SK-N-SH treated with all-trans-retinoic acid at 6 μM for 48 hours (cell line): ENCODE results near the gene CHD1L.
"Not testable (repeated sequence)": the region's sequence is repeated elsewhere in the genome, so short reads cannot be mapped to it uniquely, and the experiment has no call there.

ENCODE experiments used
- ARNTL ChIP-seq: fragments of 450-650 bp; formaldehyde crosslinking; IDR thresholded peaks from 2 replicates; pipeline ENCODE4 v1.5.0; 2020; ENCODE audit warnings: low read depth, mild to moderate bottlenecking, moderate library complexity, borderline replicate concordance
- BACH2 ChIP-seq: fragments of 250-450 bp; sonication (Bioruptor Pico); IDR thresholded peaks from 2 replicates; pipeline ENCODE4 v1.9.0; 2021; ENCODE audit warnings: mild to moderate bottlenecking, borderline replicate concordance
- CSDC2 ChIP-seq: fragments of 250-450 bp; sonication (Bioruptor Pico); IDR thresholded peaks from 2 replicates; pipeline ENCODE4 v1.5.0; 2020; ENCODE audit warnings: mild to moderate bottlenecking, moderate library complexity
- GLIS3 ChIP-seq: fragments of 250-450 bp; sonication (Bioruptor Pico); IDR thresholded peaks from 2 replicates; pipeline ENCODE4 v1.5.0; 2020; ENCODE audit warnings: mild to moderate bottlenecking, moderate library complexity
- ISL1 ChIP-seq: fragments of 250-450 bp; sonication (Bioruptor Pico); IDR thresholded peaks from 2 replicates; pipeline ENCODE4 v2.1.2; 2022; ENCODE audit warnings: mild to moderate bottlenecking, moderate library complexity
- OSR1 ChIP-seq: fragments of 250-450 bp; sonication (Bioruptor Pico); IDR thresholded peaks from 2 replicates; pipeline ENCODE4 v1.8.0; 2022; ENCODE audit warnings: moderate library complexity, mild to moderate bottlenecking, inconsistent platforms
- SNAI2 ChIP-seq: fragments of 250-450 bp; sonication (Bioruptor Pico); IDR thresholded peaks from 2 replicates; pipeline ENCODE4 v1.5.0; 2020; ENCODE audit warnings: mild to moderate bottlenecking, moderate library complexity
- TOX ChIP-seq: fragments of 250-450 bp; sonication (Bioruptor Pico); IDR thresholded peaks from 2 replicates; pipeline ENCODE4 v1.8.0; 2021; ENCODE audit warnings: mild to moderate bottlenecking, moderate library complexity, borderline replicate concordance
- ZFP30 ChIP-seq: fragments of 450-650 bp; formaldehyde crosslinking; IDR thresholded peaks from 2 replicates; pipeline ENCODE4 v1.5.0; 2022; ENCODE audit warnings: mild to moderate bottlenecking, moderate library complexity
- ZNF70 ChIP-seq: fragments of 450-650 bp; formaldehyde crosslinking; IDR thresholded peaks from 2 replicates; pipeline ENCODE4 v1.5.0; 2020; ENCODE audit warnings: mild to moderate bottlenecking, moderate library complexity
- TF ChIP-seq, protein P1 (sequence below): fragments of 250-450 bp; sonication (Bioruptor Pico); IDR thresholded peaks from 2 replicates; pipeline ENCODE4 v1.5.0; 2020; ENCODE audit warnings: mild to moderate bottlenecking, moderate library complexity
- TF ChIP-seq, protein P2 (sequence below): fragments of 250-450 bp; sonication (Bioruptor Pico); IDR thresholded peaks from 2 replicates; pipeline ENCODE4 v1.8.0; 2020; ENCODE audit warnings: mild to moderate bottlenecking, moderate library complexity, borderline replicate concordance
- TF ChIP-seq, protein P3 (sequence below): fragments of 250-450 bp; sonication (Bioruptor Pico); IDR thresholded peaks from 2 replicates; pipeline ENCODE4 v1.5.1; 2021; ENCODE audit warnings: mild to moderate bottlenecking, moderate library complexity

DNA sequence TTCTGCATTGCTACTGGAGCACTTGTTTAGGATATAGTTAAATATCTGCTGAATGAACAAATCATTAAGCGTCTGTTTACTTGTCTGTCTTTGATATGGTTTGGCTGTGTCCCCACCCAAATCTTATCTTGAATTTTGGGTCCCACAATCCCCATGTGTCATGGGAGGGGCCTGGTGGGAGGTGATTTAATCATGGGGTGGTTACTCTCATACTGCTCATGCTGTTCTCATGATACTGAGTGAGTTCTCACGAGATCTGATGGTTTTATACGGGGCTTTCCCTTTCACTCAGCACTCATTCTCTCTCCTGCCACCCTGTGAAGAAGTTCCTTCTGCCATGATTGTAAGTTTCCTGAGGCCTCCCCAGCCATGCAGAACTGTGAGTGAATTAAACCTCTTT is 45.2 kb upstream of the CHD1L start:
- not testable (repeated sequence) for TF ChIP-seq TOX; ZNF70 (CRISPR knock-in tag); ISL1 (CRISPR knock-in tag); ARNTL; ZFP30 (CRISPR knock-in tag); BACH2 (CRISPR knock-in tag); CSDC2; OSR1 (CRISPR knock-in tag); GLIS3 (CRISPR knock-in tag); SNAI2 (CRISPR knock-in tag)
- TF ChIP-seq, protein P1, sequence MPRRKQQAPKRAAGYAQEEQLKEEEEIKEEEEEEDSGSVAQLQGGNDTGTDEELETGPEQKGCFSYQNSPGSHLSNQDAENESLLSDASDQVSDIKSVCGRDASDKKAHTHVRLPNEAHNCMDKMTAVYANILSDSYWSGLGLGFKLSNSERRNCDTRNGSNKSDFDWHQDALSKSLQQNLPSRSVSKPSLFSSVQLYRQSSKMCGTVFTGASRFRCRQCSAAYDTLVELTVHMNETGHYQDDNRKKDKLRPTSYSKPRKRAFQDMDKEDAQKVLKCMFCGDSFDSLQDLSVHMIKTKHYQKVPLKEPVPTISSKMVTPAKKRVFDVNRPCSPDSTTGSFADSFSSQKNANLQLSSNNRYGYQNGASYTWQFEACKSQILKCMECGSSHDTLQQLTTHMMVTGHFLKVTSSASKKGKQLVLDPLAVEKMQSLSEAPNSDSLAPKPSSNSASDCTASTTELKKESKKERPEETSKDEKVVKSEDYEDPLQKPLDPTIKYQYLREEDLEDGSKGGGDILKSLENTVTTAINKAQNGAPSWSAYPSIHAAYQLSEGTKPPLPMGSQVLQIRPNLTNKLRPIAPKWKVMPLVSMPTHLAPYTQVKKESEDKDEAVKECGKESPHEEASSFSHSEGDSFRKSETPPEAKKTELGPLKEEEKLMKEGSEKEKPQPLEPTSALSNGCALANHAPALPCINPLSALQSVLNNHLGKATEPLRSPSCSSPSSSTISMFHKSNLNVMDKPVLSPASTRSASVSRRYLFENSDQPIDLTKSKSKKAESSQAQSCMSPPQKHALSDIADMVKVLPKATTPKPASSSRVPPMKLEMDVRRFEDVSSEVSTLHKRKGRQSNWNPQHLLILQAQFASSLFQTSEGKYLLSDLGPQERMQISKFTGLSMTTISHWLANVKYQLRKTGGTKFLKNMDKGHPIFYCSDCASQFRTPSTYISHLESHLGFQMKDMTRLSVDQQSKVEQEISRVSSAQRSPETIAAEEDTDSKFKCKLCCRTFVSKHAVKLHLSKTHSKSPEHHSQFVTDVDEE (CRISPR knock-in tag): not testable (repeated sequence)
- TF ChIP-seq, protein P2, sequence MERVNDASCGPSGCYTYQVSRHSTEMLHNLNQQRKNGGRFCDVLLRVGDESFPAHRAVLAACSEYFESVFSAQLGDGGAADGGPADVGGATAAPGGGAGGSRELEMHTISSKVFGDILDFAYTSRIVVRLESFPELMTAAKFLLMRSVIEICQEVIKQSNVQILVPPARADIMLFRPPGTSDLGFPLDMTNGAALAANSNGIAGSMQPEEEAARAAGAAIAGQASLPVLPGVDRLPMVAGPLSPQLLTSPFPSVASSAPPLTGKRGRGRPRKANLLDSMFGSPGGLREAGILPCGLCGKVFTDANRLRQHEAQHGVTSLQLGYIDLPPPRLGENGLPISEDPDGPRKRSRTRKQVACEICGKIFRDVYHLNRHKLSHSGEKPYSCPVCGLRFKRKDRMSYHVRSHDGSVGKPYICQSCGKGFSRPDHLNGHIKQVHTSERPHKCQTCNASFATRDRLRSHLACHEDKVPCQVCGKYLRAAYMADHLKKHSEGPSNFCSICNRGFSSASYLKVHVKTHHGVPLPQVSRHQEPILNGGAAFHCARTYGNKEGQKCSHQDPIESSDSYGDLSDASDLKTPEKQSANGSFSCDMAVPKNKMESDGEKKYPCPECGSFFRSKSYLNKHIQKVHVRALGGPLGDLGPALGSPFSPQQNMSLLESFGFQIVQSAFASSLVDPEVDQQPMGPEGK (CRISPR knock-in tag): not testable (repeated sequence)
- TF ChIP-seq, protein P3, sequence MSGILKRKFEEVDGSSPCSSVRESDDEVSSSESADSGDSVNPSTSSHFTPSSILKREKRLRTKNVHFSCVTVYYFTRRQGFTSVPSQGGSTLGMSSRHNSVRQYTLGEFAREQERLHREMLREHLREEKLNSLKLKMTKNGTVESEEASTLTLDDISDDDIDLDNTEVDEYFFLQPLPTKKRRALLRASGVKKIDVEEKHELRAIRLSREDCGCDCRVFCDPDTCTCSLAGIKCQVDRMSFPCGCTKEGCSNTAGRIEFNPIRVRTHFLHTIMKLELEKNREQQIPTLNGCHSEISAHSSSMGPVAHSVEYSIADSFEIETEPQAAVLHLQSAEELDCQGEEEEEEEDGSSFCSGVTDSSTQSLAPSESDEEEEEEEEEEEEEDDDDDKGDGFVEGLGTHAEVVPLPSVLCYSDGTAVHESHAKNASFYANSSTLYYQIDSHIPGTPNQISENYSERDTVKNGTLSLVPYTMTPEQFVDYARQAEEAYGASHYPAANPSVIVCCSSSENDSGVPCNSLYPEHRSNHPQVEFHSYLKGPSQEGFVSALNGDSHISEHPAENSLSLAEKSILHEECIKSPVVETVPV: not testable (repeated sequence)
